Adrenal gland (tissue), 5 donors: Measurements from ENCODE around the gene FAM24B.
"Not testable (repeated sequence)": the region's sequence is repeated elsewhere in the genome, so short reads cannot be mapped to it uniquely, and the experiment has no call there.

ENCODE experiments used
- CTCF ChIP-seq, 6 experiments: fragments of 450-650 bp in 4 of 6; fragments of 200-600 bp in 2 of 6; sonication (generic) in 1 of 6; IDR thresholded peaks; 1 replicate in 5 of 6; 2 replicates in 1 of 6; pipeline versions ENCODE4 v1.5.1 to v1.8.0; 2016 to 2021; ENCODE audit warnings: antibody characterized with exemption in 6 of 6, mild to moderate bottlenecking in 2 of 6, moderate library complexity in 1 of 6
- POLR2A ChIP-seq, 2 donors: fragments of 450-650 bp; IDR thresholded peaks; one replicate each; pipeline ENCODE4 v1.6.1; 2017; ENCODE audit warnings: antibody characterized with exemption in 2 of 2, mild to moderate bottlenecking in 2 of 2, moderate library complexity in 1 of 2
- donor health status: DM: no; HTN: no; CAD: no.

- not testable (repeated sequence) for TF ChIP-seq CTCF, POLR2A (IDR thresholded peaks at IDR 0.05)
Observed at GRCh38 chr10:122858042-122858441, 21.3 kb downstream of the FAM24B start.
